HG02943 (cell line): Measurements from ENCODE around the gene SLC24A4.

Experiments used
- ATAC-seq: cut with Tn5 transposase; IDR thresholded peaks from one replicate; pipeline ENCODE4 v1.9.1; 2021; ENCODE audit warnings: mild to moderate bottlenecking, low read depth, moderate library complexity; ENCODE audit not compliant: unreplicated experiment

Gene SLC24A4

GRCh38 chr14:92472860-92473259 lies 149.9 kb downstream of the SLC24A4 start:
- no peak for ATAC-seq

GRCh38 chr14:92473261-92473968 lies 150.4 kb downstream of the SLC24A4 start:
- no peak for ATAC-seq

- no peak for ATAC-seq
Measured at GRCh38 chr14:92473969-92474535, 151.1 kb downstream of the SLC24A4 start.

GRCh38 chr14:92475037-92475436 lies 152.1 kb downstream of the SLC24A4 start:
- no peak for ATAC-seq

- ATAC-seq: no peak
Measured at GRCh38 chr14:92475451-92476187, 152.7 kb downstream of the SLC24A4 start.

GRCh38 chr14:92480856-92481255 lies 157.9 kb downstream of the SLC24A4 start:
- no peak for ATAC-seq

- ATAC-seq: no peak
Measured at GRCh38 chr14:92481386-92481785, 158.4 kb downstream of the SLC24A4 start.

- ATAC-seq: no peak
Measured at GRCh38 chr14:92481811-92482555, 159.0 kb downstream of the SLC24A4 start.

GRCh38 chr14:92482621-92483319 lies 159.8 kb downstream of the SLC24A4 start:
- ATAC-seq: no peak

- no peak for ATAC-seq
Measured at GRCh38 chr14:92484132-92484823, 161.3 kb downstream of the SLC24A4 start.

GRCh38 chr14:92486881-92487280 lies 163.9 kb downstream of the SLC24A4 start:
- ATAC-seq: no peak

- no peak for ATAC-seq
Measured at GRCh38 chr14:92487513-92488133, 164.7 kb downstream of the SLC24A4 start.

- ATAC-seq: no peak
Measured at GRCh38 chr14:92489394-92490238, 166.7 kb downstream of the SLC24A4 start.

GRCh38 chr14:92490239-92490959 lies 167.4 kb downstream of the SLC24A4 start:
- ATAC-seq: no peak

GRCh38 chr14:92491782-92492181 lies 168.8 kb downstream of the SLC24A4 start:
- no peak for ATAC-seq

- no peak for ATAC-seq
Measured at GRCh38 chr14:92492258-92492657, 169.3 kb downstream of the SLC24A4 start.

GRCh38 chr14:92493024-92493423 lies 170.1 kb downstream of the SLC24A4 start:
- no peak for ATAC-seq

GRCh38 chr14:92493492-92493891 lies 170.5 kb downstream of the SLC24A4 start:
- ATAC-seq: no peak
